Prostate gland (tissue), 2 donors: Measurements from ENCODE around the gene SGCB.

Experiments
- POLR2A ChIP-seq: fragments of 450-650 bp; IDR thresholded peaks from one replicate; pipeline ENCODE4 v1.6.1; 2016; ENCODE audit warnings: antibody characterized with exemption, mild to moderate bottlenecking
- POLR2AphosphoS5 ChIP-seq: sonication (generic); formaldehyde crosslinking; IDR thresholded peaks from one replicate; pipeline ENCODE4 v1.6.1; 2017; ENCODE audit warnings: antibody characterized with exemption
- TF ChIP-seq, protein P1 (sequence below), 4 experiments: fragments of 200-600 bp in 2 of 4; fragments of 450-650 bp in 2 of 4; sonication (generic) in 2 of 4; IDR thresholded peaks; 1 replicate in 3 of 4; 2 replicates in 1 of 4; pipeline ENCODE4 v1.5.1; 2016 to 2019; ENCODE audit warnings: antibody characterized with exemption in 4 of 4, mild to moderate bottlenecking in 2 of 4, moderate library complexity in 2 of 4

DNA sequence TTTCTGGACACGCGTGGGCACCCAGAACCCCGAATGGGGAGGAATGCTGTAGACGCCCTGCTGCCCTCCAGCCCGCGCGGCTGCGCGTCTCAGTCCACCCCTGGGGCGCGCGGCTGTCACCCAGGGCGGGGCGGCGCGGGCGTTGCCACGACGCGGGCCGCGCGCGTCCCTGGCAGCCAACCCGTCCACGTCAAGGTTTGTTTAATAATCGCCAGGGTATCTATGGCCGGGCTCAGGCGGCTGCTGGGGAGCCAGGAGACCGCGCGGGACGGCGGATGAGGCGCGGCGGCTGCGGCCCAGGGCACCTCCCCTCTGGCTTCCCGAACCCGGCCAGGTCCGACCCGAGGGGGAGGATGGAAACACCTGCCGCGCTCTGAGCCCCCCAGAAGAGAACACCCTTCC lies 13.1 kb upstream of the SGCB start, which contains the start of gene SPATA18:
- TF ChIP-seq, protein P1, sequence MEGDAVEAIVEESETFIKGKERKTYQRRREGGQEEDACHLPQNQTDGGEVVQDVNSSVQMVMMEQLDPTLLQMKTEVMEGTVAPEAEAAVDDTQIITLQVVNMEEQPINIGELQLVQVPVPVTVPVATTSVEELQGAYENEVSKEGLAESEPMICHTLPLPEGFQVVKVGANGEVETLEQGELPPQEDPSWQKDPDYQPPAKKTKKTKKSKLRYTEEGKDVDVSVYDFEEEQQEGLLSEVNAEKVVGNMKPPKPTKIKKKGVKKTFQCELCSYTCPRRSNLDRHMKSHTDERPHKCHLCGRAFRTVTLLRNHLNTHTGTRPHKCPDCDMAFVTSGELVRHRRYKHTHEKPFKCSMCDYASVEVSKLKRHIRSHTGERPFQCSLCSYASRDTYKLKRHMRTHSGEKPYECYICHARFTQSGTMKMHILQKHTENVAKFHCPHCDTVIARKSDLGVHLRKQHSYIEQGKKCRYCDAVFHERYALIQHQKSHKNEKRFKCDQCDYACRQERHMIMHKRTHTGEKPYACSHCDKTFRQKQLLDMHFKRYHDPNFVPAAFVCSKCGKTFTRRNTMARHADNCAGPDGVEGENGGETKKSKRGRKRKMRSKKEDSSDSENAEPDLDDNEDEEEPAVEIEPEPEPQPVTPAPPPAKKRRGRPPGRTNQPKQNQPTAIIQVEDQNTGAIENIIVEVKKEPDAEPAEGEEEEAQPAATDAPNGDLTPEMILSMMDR (IDR thresholded peaks at IDR 0.05) = no peak
- TF ChIP-seq POLR2AphosphoS5 = no peak
- TF ChIP-seq POLR2A = peak; percentile 36
